GM10248 (cell line): ENCODE data around the gene ATG2B.

Experiments
- CTCF ChIA-PET: fragments of 300-600 bp; sonication (Branson Sonifier 250); formaldehyde crosslinking; extraction: SDS; loops from one replicate; lab custom pipeline; 2021; ENCODE audit warnings: antibody characterized with exemption; lab: Yijun Ruan, JAX
- POLR2A ChIA-PET: fragments of 350-650 bp; sonication (Branson Sonifier 250); formaldehyde crosslinking; extraction: SDS; loops from one replicate; lab custom pipeline; 2020; ENCODE audit warnings: antibody characterized with exemption; lab: Yijun Ruan, JAX
- DNase-seq: peaks from one replicate; pipeline ENCODE4 v3.0.0; 2012; ENCODE audit errors: extremely low spot score
- TF ChIP-seq, protein P1 (sequence below): IDR thresholded peaks from 2 replicates; pipeline ENCODE4 v1.5.1; 2012; ENCODE audit warnings: mild to moderate bottlenecking, low read depth; ENCODE audit errors: extremely low read depth, missing control alignments, control extremely low read depth

The ATG2B gene

DNA sequence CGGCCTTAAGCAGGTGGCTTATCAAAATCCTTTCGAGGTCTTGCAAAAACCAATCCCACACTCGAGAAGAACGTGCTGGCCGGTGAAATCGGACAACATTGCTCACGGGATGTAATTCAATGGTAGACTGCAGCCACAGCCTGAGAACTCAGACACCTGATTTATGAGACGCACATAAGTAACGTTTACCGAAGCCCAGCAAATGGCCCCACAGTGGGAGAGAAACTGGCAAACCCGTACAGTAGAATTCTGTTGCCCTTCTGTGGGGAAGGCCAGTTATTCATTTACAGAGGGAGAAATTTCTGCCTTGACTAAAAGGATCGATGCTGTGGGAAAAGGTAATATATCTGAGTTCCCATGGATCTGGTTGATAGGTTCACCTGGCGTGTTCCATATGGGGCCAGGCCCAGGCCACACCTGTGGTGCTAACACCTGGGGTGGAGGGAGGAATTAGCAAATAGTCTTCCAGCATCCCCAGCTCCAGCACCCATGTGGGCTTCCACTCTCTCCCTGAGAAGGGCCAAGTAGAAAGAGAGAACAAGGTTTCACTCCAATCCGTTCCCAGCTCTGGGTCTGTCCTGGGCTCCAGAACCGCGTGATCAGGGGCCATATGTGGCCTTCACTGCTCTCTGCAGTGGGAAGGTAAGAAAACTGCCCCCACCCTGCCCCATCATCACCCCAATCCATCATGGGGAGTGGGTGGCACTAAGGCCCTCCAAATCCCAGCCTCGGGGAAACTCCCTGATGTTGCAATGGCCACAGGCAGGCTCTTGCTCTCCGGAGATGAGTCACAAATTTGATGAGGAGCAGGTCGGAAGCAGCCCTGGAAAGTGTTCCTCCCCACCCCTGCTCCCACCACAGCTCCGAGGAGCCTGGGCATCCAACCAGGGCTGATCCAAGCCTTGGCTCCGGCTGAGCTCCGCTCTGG lies 94.4 kb downstream of the ATG2B start:
- POLR2A ChIA-PET: no interaction called here
- CTCF ChIA-PET: no interaction called here
- no peak for DNase-seq
- TF ChIP-seq, protein P1, sequence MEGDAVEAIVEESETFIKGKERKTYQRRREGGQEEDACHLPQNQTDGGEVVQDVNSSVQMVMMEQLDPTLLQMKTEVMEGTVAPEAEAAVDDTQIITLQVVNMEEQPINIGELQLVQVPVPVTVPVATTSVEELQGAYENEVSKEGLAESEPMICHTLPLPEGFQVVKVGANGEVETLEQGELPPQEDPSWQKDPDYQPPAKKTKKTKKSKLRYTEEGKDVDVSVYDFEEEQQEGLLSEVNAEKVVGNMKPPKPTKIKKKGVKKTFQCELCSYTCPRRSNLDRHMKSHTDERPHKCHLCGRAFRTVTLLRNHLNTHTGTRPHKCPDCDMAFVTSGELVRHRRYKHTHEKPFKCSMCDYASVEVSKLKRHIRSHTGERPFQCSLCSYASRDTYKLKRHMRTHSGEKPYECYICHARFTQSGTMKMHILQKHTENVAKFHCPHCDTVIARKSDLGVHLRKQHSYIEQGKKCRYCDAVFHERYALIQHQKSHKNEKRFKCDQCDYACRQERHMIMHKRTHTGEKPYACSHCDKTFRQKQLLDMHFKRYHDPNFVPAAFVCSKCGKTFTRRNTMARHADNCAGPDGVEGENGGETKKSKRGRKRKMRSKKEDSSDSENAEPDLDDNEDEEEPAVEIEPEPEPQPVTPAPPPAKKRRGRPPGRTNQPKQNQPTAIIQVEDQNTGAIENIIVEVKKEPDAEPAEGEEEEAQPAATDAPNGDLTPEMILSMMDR: no peak

- CTCF ChIA-PET: no interaction called here
- POLR2A ChIA-PET: no interaction called here
- TF ChIP-seq, protein P1: no peak
- no peak for DNase-seq
These were observed 95.2 kb downstream of the ATG2B start for GRCh38 chr14:96267916-96268315.

GRCh38 chr14:96267336-96267735 lies 95.8 kb downstream of the ATG2B start:
- DNase-seq: no peak
- TF ChIP-seq, protein P1: no peak
- CTCF ChIA-PET: no interaction called here
- POLR2A ChIA-PET: no interaction called here

GRCh38 chr14:96265383-96266095 lies 97.6 kb downstream of the ATG2B start:
- ChIA-PET CTCF (interaction anchor here (1.5 to 1.8 kb wide), 2 partner anchors 10 to 164 kb away, joined by 3 to 7 read pairs; no protein-coding TSS in a partner anchor), POLR2A (no interaction called here)
- TF ChIP-seq, protein P1: no peak
- DNase-seq: no peak

DNA sequence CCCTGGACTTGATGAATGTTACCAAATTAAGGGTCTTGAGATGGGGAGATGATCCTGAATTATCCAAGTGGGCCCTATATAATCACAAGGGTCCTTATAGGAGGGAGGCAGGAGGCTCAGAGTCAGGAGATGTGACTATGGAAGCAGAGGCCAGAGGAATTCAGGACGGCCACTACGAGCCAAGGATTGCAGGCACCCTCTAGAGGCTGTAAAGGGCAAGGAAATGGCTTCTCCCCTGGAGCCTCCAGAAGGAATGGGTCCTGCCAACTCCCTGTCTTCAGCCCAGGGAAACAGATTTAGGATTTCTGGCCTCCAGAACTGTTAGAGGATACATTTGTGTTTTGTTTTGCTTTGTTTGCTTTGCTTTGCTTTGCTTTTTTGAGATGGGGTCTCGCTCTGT lies 98.3 kb downstream of the ATG2B start:
- ChIA-PET POLR2A (no interaction called here), CTCF (interaction anchor here (1.5 to 1.8 kb wide), 2 partner anchors 11 to 164 kb away, joined by 3 to 7 read pairs; no protein-coding TSS in a partner anchor)
- TF ChIP-seq, protein P1: no peak
- DNase-seq: no peak

GRCh38 chr14:96264200-96264553 lies 99.0 kb downstream of the ATG2B start:
- ChIA-PET POLR2A (no interaction called here), CTCF (interaction anchor here (1.5 to 1.8 kb wide), 2 partner anchors 12 to 163 kb away, joined by 3 to 7 read pairs; no protein-coding TSS in a partner anchor)
- DNase-seq: no peak
- TF ChIP-seq, protein P1: no peak
